AML-193 (cell line): ENCODE measurements around the gene RUFY3.
"Not testable (repeated sequence)": the region's sequence is repeated elsewhere in the genome, so short reads cannot be mapped to it uniquely, and the experiment has no call there.

Experiments used
- DNase-seq, 2 experiments: peaks; one replicate each; lab custom pipeline; 2025; lab: John Stamatoyannopoulos, UW

The RUFY3 gene, protein sequence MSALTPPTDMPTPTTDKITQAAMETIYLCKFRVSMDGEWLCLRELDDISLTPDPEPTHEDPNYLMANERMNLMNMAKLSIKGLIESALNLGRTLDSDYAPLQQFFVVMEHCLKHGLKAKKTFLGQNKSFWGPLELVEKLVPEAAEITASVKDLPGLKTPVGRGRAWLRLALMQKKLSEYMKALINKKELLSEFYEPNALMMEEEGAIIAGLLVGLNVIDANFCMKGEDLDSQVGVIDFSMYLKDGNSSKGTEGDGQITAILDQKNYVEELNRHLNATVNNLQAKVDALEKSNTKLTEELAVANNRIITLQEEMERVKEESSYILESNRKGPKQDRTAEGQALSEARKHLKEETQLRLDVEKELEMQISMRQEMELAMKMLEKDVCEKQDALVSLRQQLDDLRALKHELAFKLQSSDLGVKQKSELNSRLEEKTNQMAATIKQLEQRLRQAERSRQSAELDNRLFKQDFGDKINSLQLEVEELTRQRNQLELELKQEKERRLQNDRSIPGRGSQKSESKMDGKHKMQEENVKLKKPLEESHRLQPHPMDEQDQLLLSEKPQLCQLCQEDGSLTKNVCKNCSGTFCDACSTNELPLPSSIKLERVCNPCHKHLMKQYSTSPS

GRCh38 chr4:70721747-70722146 is at the start of gene RUFY3:
Gene RUFY3, plus strand, starts transcription at chr4:70721964. Its CDS starts 610 bp downstream, at chr4:70722574.
- DNase-seq, result no peak

DNA sequence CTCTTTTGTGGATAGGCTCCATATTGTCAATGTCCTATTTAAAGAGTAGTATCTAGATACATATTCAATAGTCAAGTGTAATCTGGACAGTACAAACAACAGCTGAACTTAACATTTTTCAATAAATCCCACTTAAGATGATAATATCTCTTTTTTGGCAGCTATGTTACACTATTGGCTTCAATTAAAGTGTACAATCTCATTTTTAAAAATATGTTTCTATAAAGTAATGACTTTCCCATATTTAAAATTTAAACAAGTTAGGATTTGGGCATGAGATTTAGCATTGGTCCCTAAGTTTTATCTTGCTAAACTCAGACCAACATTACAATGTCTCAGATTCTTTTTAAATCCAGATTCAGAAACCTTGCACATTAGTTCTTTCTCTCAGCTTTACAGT is 47.6 kb upstream of the RUFY3 start:
- DNase-seq, result no peak

DNA sequence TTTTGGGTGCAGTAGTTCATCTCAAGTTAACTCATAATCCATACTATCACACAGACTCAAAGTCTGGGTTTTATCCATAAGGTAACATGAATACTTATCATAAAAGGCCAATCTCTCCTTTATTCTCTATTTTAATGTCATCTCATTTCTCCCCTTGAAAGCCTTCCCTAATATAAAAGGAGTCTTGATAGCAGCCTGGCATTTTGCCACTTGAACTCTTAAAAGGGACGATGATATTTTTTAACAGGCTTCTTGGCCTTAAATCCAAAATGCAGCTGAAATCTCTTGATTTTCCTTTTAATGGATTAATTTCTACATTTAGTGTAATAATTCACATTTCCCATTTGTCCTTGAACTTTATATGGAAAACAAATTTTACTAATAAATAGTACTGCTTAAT is 47.0 kb upstream of the RUFY3 start:
- no peak for DNase-seq

GRCh38 chr4:70676554-70677090 is 45.1 kb upstream of the RUFY3 start:
- no peak for DNase-seq

- no peak for DNase-seq
Observed at GRCh38 chr4:70678383-70678999, 43.3 kb upstream of the RUFY3 start.

DNA sequence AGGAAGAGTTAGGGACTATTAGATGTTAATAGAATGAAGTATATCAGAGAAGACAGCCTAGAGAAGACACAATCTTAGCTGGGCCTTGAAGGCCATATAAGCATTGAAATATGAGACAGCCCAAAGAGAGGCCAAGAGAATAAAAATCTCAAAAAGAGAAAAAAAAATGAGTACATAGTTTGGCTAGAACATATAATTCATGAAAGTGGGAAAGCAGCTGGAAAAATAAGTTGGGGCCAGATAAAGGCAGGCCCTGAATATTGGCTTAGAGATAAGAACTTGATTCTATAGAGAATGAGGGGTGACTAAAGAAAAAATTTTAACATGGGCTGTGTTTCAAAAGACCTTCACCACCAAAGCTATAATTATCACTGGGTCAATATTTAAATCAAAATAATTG is 40.8 kb upstream of the RUFY3 start:
- no peak for DNase-seq

DNA sequence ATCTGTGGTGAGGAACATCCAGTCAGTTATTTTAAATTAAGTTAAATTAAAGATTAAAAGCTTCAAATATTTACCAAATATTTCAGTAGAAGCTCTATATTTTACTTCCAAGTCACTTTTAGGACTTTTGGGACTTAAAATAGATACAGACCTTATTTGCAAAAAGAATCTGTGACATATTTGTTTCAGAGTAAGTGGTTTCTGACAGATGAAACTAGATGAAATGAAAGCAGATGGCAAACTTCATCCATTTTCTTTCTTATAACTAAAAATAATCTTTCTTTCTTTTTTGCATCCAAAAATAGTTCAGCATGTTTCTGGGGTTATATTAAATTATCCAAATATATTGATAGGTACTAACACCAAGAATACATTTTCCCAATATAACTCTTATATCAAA is 40.1 kb upstream of the RUFY3 start:
- DNase-seq, result no peak

- DNase-seq, result not testable (repeated sequence)
Observed at GRCh38 chr4:70682142-70682541, 39.6 kb upstream of the RUFY3 start.

GRCh38 chr4:70687392-70687791 is 34.4 kb upstream of the RUFY3 start:
- DNase-seq, result no peak

DNA sequence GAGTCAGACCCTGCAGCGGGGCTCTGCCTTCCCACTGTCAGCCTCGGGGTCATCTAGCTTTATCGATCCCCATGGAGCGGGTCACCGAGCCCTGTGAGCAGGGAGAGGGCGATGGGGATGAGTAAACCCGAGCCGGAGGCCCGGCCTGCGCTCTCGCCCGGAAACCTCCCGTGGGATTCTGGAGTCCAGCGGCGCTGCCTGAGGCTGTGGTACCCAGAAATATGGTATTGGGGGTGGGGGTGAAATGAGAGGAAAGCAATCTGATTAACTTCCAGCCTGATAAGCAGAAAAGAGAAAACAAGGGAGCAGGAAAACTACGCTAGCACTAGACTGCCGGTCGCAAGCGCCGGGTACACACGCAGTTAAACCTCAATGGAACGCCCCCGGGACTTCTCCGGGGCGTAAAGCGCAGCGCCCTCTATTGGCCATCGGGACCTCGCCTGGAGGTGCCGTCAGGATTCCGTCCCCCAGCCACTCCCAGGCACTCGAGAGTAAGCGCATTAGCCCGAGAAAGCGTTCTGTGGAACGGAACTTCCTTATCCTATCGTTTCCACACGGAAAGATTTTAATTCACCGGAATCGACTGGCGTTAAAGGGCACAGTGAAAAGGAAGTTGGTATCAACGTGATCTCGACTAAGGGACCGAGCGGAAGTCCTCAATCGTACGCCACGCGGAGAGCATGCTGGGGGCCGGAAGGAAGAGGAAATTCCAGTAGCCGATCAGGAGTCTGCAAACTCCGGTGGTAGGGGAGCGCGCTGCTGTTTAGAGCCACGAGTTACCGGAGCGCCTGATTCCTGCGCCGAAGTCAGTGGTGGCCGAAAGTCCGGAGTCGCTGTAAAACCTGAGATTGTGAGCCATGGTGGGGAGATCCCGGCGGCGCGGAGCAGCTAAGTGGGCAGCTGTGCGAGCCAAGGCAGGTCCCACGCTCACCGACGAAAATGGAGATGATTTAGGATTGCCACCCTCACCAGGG is 33.7 kb upstream of the RUFY3 start, which contains the start of gene UTP3:
TSS of gene UTP3 (plus strand) at position 712 of the 974 bp plus-strand sequence. CDS start at position 858, 146 bp downstream.
- peak; percentile 96 to 98 for DNase-seq

DNA sequence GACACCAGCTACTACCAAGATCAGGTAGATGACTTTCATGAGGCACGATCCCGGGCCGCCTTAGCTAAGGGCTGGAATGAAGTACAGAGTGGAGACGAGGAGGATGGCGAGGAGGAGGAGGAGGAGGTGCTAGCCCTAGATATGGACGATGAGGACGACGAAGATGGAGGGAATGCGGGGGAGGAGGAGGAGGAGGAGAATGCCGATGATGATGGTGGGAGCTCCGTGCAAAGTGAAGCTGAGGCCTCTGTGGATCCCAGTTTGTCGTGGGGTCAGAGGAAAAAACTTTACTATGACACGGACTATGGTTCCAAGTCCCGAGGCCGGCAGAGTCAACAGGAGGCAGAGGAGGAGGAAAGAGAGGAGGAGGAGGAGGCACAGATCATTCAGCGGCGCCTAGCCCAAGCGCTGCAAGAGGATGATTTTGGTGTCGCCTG is 33.0 kb upstream of the RUFY3 start:
- DNase-seq, result no peak

GRCh38 chr4:70691661-70692060 is 30.1 kb upstream of the RUFY3 start:
- DNase-seq, result peak; percentile 11 to 12

DNA sequence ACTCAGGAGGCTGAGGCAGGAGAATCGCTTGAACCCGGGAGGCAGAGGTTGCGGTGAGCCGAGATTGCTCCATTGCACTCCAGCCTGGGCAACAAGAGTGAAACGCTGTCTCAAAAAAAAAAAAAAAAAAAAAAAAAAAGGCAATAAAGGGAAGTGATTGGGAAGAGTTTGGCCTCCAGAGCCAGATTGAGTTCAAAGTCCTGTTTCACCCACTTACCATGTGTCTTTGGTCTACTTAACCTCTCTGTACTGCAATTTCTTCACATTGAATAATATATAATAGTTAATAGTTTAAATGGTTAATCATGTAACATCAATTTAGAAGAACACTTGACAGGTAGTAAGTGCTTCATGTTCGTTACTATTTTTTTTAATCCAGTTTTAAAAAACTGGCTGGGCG is 27.1 kb upstream of the RUFY3 start:
- DNase-seq, result not testable (repeated sequence)

DNA sequence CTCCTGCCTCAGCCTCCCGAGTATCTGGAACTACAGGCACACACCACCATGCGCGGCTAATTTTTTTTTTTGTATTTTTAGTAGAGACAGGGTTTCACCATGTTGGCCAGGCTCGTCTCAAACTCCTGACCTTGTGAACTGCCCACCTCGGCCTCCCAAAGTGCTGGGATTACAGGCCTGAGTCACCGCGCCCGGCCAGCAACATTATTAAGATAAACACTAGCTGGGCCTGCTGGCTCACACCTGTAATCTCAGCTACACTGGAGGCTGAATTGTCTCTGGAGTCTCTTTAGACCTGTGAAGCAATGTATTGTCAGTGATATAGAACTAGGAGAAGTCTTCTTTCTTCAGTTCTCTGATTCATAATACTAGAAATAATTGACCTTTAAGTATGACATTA is 23.3 kb upstream of the RUFY3 start:
- not testable (repeated sequence) for DNase-seq

DNA sequence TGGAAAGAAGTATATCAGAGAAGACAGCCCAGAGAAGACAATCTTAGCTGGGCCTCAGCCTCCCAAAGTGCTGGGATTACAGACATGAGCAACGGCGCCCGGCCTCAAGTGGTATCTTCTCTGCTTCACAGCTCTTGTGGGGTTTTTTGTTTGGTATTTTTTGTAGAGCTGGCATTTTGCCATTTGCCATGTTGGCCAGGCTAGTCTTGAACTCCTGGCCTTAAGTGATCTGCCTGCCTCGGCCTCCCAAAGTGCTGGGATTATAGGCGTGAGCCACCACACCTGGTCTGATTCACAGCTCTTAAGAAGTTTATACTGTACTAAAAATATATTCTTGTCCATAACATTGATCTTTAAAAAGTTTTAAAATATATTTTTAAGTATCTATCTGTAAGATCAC is 21.1 kb upstream of the RUFY3 start:
- DNase-seq, result no peak

DNA sequence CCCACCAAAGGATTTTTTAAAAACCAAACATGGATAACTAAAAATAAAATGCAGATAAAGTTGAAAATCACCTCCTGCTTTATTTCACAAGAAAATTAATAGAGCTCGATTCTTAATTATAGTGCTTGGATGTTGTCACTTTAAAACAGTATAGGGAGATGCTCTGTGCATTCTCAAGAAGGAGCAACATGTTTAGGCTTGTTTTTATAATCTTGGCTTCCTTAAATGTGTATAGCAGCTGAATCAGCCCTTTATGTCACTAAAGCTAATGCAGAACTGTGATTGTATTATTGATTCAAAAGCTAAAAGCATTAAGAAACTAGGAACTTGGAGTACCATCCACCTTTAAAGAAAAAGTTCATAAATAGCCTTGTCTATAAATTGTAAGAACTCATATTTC is 20.5 kb upstream of the RUFY3 start:
- DNase-seq, result no peak

DNA sequence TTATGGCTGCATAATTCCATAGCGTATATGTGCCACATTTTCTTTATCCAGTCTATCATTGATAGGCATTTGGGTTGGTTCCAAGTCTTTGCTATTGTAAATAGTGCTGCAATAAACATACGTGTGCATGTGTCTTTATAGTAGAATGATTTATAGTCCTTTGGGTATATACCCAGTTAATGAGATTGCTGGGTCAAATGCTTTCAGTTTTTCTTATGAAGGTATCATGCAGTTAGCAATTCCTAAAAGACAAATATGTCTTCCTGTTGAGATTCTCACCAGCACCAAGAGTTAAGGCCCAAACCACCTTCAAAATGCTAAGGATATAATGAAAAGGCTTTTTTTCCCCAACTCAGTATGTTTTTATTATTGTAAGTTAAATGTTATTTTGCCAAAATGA is 19.2 kb upstream of the RUFY3 start:
- not testable (repeated sequence) for DNase-seq

- DNase-seq, result no peak
Observed at GRCh38 chr4:70703619-70704214, 18.0 kb upstream of the RUFY3 start.

DNA sequence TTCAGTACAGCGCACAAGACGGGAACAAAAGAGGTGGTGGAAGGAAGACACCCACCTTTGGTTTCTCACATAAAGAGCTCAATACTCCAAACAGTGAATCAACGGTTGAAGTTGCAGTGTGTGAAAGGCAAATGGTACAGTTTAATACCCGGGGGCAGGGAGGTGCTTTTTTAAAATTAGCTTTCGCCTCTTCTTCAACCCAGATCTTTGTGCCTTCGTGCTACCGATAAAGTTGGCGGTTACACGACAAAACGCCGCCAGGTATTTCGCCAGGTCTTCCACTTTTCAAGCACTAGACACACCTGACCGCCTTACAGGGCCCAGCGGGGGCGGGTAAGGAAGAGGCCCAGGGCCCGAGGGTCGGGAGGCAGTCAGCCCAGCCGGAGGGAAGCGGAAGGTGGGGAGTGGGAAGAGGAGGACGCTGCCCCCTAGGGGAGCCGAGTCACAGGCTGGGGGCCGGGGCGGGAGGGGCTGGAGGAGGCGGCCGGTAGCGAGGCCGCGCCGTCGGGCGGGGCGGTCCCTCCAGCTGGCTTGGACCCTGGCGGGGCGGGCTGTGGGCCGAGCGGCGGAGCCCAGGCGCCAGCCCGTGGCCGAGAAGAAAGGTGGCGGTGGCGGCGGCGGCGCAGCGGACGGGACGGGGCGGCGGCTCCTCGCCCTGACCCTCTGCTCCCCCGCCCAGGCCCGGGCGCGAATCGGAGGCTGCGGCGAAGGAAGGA is 17.4 kb upstream of the RUFY3 start:
- DNase-seq, result peak; percentile 19 to 29

DNA sequence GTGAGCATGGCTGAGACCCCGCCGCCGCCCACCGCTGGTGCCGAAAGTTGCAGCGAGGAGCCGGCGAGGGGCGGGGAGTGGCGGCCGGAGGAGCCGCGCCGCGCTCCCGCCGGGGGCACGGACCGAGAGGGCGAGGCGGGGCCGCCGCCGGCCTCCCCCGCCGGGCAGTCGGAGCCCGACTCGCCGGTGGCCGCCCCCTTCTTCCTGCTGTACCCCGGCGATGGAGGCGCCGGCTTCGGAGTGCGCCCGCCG is 16.9 kb upstream of the RUFY3 start:
- no peak for DNase-seq
